Esophagus muscularis mucosa (tissue), 4 donors: ENCODE results near the gene CCL5. TPM values are rescaled to one million over a fixed set of nuclear protein-coding genes. Genes with fewer than 3 reads are reported as not detected.

Source experiments
- DNase-seq: peaks from one replicate; pipeline ENCODE4 v3.0.0-alpha.2; 2017; ENCODE audit errors: extremely low spot score
- H3K27ac ChIP-seq, 4 donors: fragments of 200-600 bp; sonication (generic); replicated peaks in 1 of 4; 1 replicate in 3 of 4; 2 replicates in 1 of 4; pipeline ENCODE4 v1.5.1; 2016 to 2019; ENCODE audit warnings: mild to moderate bottlenecking in 1 of 4
- H3K27me3 ChIP-seq, 4 donors: fragments of 200-600 bp; sonication (generic); one replicate each; pipeline versions ENCODE4 v1.5.1 to v1.6.0; 2016 to 2019
- H3K36me3 ChIP-seq, 4 donors: fragments of 200-600 bp; sonication (generic); one replicate each; pipeline ENCODE4 v1.5.1; 2016 to 2019
- H3K4me1 ChIP-seq, 4 donors: fragments of 200-600 bp; sonication (generic); one replicate each; pipeline ENCODE4 v1.5.1; 2016 to 2019
- H3K4me3 ChIP-seq, 4 donors: fragments of 200-600 bp; sonication (generic); 1 replicate in 2 of 4; 2 replicates in 2 of 4; pipeline ENCODE4 v1.5.1; 2016 to 2019; ENCODE audit warnings: mild to moderate bottlenecking in 4 of 4, moderate library complexity in 1 of 4
- H3K9me3 ChIP-seq, 4 donors: fragments of 200-600 bp; sonication (generic); 1 replicate in 3 of 4; 2 replicates in 1 of 4; pipeline ENCODE4 v1.5.1; 2016 to 2019
- CTCF ChIP-seq, 3 experiments: fragments of 200-600 bp in 2 of 3; fragments of 450-650 bp in 1 of 3; sonication (generic) in 2 of 3; IDR thresholded peaks; one replicate each; pipeline ENCODE4 v1.5.1; 2017 to 2019; ENCODE audit warnings: antibody characterized with exemption in 3 of 3, mild to moderate bottlenecking in 2 of 3, moderate library complexity in 1 of 3
- EP300 ChIP-seq: sonication (generic); formaldehyde crosslinking; IDR thresholded peaks from one replicate; pipeline ENCODE4 v1.6.1; 2017; ENCODE audit warnings: antibody characterized with exemption
- POLR2A ChIP-seq: fragments of 450-650 bp; IDR thresholded peaks from one replicate; pipeline ENCODE4 v1.6.1; 2017; ENCODE audit warnings: antibody characterized with exemption, moderate library complexity, mild to moderate bottlenecking, low read depth
- POLR2AphosphoS5 ChIP-seq, 2 donors: sonication (generic); formaldehyde crosslinking; IDR thresholded peaks; one replicate each; pipeline ENCODE4 v1.6.1; 2017; ENCODE audit warnings: antibody characterized with exemption in 2 of 2
- WGBS: methylation state at CpG from one replicate; pipeline ENCODE4 v1.1.5; 2018; 5-methylcytosine and 5-hydroxymethylcytosine counted together
- intact Hi-C: fragments of 100-400 bp; cut with DNase I; formaldehyde crosslinking; loops from one replicate; pipeline ENCODE4 v1.15.1; 2023
- total RNA-seq, 4 donors: library from RNA; depleted of rRNA; stranded (reverse); fragments of >200 nt; gene quantifications; one replicate each; pipeline versions ENCODE4 v1.1.0 to v1.2.1, GENCODE V29; 2016

Gene CCL5
- total RNA-seq, 4 donors from 2014 or later, result 1.6 to 11.3 (median 2.2) TPM

GRCh38 chr17:35913609-35914008, 33.4 kb upstream of the CCL5 start:
- no peaks in the 10 kb centered on the region for H3K9me3 ChIP-seq
- no peak for TF ChIP-seq CTCF (IDR thresholded peaks at IDR 0.05)
- TF ChIP-seq POLR2A, result no peak
- TF ChIP-seq POLR2AphosphoS5 (IDR thresholded peaks at IDR 0.05), result no peak
- TF ChIP-seq EP300, result no peak
- intact Hi-C loops, result no loop called here
- H3K36me3 ChIP-seq, result no peaks in the 10 kb centered on the region
- no peak overlapping the region for H3K4me3 ChIP-seq
- H3K27ac ChIP-seq, result no peak overlapping the region
- H3K4me1 ChIP-seq, result no peaks in the 10 kb centered on the region
- 85% methylated on average over 3 of the region's 4 CpGs for WGBS
- no peak for DNase-seq
- H3K27me3 ChIP-seq, result no peaks in the 10 kb centered on the region

GRCh38 chr17:35912942-35913341, 32.8 kb upstream of the CCL5 start:
- intact Hi-C loops, result no loop called here
- no peaks in the 10 kb centered on the region for H3K36me3 ChIP-seq
- no peak for DNase-seq
- TF ChIP-seq CTCF (IDR thresholded peaks at IDR 0.05), result no peak
- no peak for TF ChIP-seq EP300
- no peak for TF ChIP-seq POLR2AphosphoS5 (IDR thresholded peaks at IDR 0.05)
- no peaks in the 10 kb centered on the region for H3K9me3 ChIP-seq
- 88% methylated on average over 2 of the region's 2 CpGs for WGBS
- no peaks in the 10 kb centered on the region for H3K4me1 ChIP-seq
- H3K27ac ChIP-seq, result no peak overlapping the region
- H3K27me3 ChIP-seq, result no peaks in the 10 kb centered on the region
- H3K4me3 ChIP-seq, result no peak overlapping the region

GRCh38 chr17:35912339-35912912, 32.3 kb upstream of the CCL5 start:
- no peak for DNase-seq
- no peak for TF ChIP-seq CTCF (IDR thresholded peaks at IDR 0.05)
- TF ChIP-seq EP300, result no peak
- TF ChIP-seq POLR2A, result no peak
- no peak for TF ChIP-seq POLR2AphosphoS5 (IDR thresholded peaks at IDR 0.05)
- Histone ChIP-seq H3K27ac (no peak overlapping the region), H3K4me1 (no peaks in the 10 kb centered on the region), H3K9me3 (no peaks in the 10 kb centered on the region), H3K4me3 (no peak overlapping the region), H3K36me3 (no peaks in the 10 kb centered on the region), H3K27me3 (no peaks in the 10 kb centered on the region)
- intact Hi-C loops, result no loop called here
- 91% methylated on average over 3 of the region's 3 CpGs for WGBS

- intact Hi-C loops, result no loop called here
- 86% methylated on average over 3 of the region's 3 CpGs for WGBS
- no peak overlapping the region for H3K27ac ChIP-seq
- H3K9me3 ChIP-seq, result no peaks in the 10 kb centered on the region
- H3K27me3 ChIP-seq, result no peaks in the 10 kb centered on the region
- TF ChIP-seq POLR2A, result no peak
- no peak for TF ChIP-seq EP300
- no peak for TF ChIP-seq POLR2AphosphoS5 (IDR thresholded peaks at IDR 0.05)
- no peak for TF ChIP-seq CTCF (IDR thresholded peaks at IDR 0.05)
- H3K36me3 ChIP-seq, result no peaks in the 10 kb centered on the region
- H3K4me3 ChIP-seq, result no peak overlapping the region
- DNase-seq, result no peak
- no peaks in the 10 kb centered on the region for H3K4me1 ChIP-seq
These were observed 29.2 kb upstream of the CCL5 start for GRCh38 chr17:35909408-35909807.

GRCh38 chr17:35907691-35908090, 27.5 kb upstream of the CCL5 start:
- DNase-seq, result no peak
- TF ChIP-seq POLR2A, result no peak
- no peak for TF ChIP-seq CTCF (IDR thresholded peaks at IDR 0.05)
- TF ChIP-seq EP300, result no peak
- intact Hi-C loops, result no loop called here
- Histone ChIP-seq H3K4me1 (no peaks in the 10 kb centered on the region), H3K27me3 (no peaks in the 10 kb centered on the region), H3K4me3 (no peak overlapping the region), H3K36me3 (no peaks in the 10 kb centered on the region), H3K9me3 (no peaks in the 10 kb centered on the region), H3K27ac (no peak overlapping the region)
- WGBS, result 67% methylated on average over 5 of the region's 5 CpGs
